GM10847 (cell line): ENCODE data around the gene STAMBPL1.

Experiments used
- POLR2A ChIP-seq: IDR thresholded peaks from 2 replicates; pipeline ENCODE4 v1.6.1; 2011; ENCODE audit not compliant: insufficient read length; ENCODE audit errors: extremely low read depth

The STAMBPL1 gene

GRCh38 chr10:88852327-88852726 lies 27.7 kb upstream of the STAMBPL1 start:
- no peak for TF ChIP-seq POLR2A

GRCh38 chr10:88853155-88853881 lies 26.7 kb upstream of the STAMBPL1 start:
- TF ChIP-seq POLR2A: no peak

GRCh38 chr10:88854684-88855083 lies 25.4 kb upstream of the STAMBPL1 start:
- no peak for TF ChIP-seq POLR2A

- no peak for TF ChIP-seq POLR2A
Measured at GRCh38 chr10:88857831-88858230, 22.2 kb upstream of the STAMBPL1 start.

GRCh38 chr10:88858491-88858890 lies 21.6 kb upstream of the STAMBPL1 start:
- TF ChIP-seq POLR2A: no peak

GRCh38 chr10:88861036-88861435 lies 19.0 kb upstream of the STAMBPL1 start:
- TF ChIP-seq POLR2A: no peak

GRCh38 chr10:88865281-88865876 lies 14.7 kb upstream of the STAMBPL1 start:
- no peak for TF ChIP-seq POLR2A

- no peak for TF ChIP-seq POLR2A
Measured at GRCh38 chr10:88866454-88866853, 13.6 kb upstream of the STAMBPL1 start.

- TF ChIP-seq POLR2A: no peak
Measured at GRCh38 chr10:88870089-88870488, 10.0 kb upstream of the STAMBPL1 start.

- no peak for TF ChIP-seq POLR2A
Measured at GRCh38 chr10:88873757-88874156, 6.3 kb upstream of the STAMBPL1 start.

GRCh38 chr10:88874281-88874680 lies 5.8 kb upstream of the STAMBPL1 start:
- no peak for TF ChIP-seq POLR2A

- TF ChIP-seq POLR2A: no peak
Measured at GRCh38 chr10:88875081-88875480, 5.0 kb upstream of the STAMBPL1 start.

GRCh38 chr10:88877298-88877697 lies 2.7 kb upstream of the STAMBPL1 start:
- no peak for TF ChIP-seq POLR2A

GRCh38 chr10:88880282-88881076 lies 434 bp downstream of the STAMBPL1 start:
- peak; percentile 73 for TF ChIP-seq POLR2A

- no peak for TF ChIP-seq POLR2A
Measured at GRCh38 chr10:88881320-88881719, 1.3 kb downstream of the STAMBPL1 start.
